ENCODE measurements around the gene SND1.
"Not testable (repeated sequence)": the region's sequence is repeated elsewhere in the genome, so short reads cannot be mapped to it uniquely, and the experiment has no call there.

Gene SND1

DNA sequence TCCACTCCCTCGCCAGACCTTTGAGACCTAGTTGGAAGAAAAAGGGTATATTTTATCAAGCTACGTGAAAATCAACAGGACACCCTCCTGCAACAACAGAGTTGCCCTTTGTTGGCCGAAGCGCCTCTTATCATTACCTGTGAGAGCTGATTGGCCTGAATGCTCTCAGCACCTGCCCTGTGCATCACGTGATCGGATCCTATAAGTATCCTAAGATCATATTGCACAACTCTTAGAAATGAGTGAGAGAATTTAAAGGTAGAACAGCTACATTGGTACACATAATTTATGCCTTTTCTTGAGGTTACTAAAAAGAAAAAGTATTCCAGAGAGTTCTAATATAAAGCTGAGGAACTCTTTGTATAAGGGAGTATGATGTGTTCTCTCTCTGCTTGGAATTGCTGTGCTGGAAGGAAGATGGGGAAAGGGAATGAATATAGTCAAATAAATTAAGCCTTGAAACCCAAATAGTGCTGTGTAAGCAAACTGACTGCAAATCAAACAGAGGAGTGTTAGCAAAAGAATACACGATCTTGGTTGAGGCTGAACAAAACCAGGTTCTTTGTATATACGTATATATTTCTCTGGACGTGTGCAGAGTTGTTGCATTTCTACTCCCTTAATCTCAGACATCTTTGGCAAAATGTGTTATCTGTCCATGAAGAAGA, 309.9 kb downstream of the SND1 start:
- DNase-seq (ENCODE audit: low read depth), result no peak

DNA sequence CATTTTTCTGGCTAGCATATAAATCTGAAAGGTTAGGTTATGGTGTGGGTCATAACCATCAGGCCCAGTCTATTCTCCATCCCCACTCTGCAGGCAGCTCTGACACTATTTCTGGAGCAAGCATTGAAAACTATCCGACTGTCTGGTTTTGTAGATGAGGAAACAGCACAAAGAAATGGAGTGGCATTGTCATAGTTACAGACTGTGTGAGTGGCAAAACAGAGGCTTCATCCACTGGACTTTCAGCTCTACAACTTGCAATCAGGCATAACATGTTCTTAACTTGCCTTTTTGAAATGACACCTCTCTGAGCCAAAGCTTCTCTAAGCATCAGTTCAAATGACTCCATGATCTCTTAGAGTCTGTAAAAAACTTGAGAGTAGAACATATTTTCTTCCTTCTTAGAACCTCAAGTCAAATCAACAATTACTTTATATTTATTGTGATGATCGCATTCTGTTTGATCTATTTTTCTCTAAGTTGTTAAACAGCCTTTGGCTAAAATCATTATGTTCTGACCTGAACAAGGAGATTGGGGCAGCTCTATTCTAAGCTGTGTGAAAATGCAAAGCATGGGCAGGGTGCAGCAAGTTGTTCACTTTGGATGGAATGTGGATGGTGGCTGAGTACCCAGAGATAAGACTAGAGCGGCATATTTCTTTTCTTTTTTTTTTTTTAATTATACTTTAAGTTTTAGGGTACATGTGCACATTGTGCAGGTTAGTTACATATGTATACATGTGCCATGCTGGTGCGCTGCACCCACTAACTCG, 310.8 kb downstream of the SND1 start:
- DNase-seq (ENCODE audit: low read depth), result no peak

DNA sequence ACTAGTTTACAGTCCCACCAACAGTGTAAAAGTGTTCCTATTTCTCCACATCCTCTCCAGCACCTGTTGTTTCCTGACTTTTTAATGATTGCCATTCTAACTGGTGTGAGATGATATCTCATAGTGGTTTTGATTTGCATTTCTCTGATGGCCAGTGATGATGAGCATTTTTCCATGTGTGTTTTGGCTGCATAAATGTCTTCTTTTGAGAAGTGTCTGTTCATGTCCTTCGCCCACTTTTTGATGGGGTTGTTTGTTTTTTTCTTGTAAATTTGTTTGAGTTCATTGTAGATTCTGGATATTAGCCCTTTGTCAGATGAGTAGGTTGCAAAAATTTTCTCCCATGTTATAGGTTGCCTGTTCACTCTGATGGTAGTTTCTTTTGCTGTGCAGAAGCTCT, 311.9 kb downstream of the SND1 start:
- DNase-seq (ENCODE audit: low read depth), result not testable (repeated sequence)

DNA sequence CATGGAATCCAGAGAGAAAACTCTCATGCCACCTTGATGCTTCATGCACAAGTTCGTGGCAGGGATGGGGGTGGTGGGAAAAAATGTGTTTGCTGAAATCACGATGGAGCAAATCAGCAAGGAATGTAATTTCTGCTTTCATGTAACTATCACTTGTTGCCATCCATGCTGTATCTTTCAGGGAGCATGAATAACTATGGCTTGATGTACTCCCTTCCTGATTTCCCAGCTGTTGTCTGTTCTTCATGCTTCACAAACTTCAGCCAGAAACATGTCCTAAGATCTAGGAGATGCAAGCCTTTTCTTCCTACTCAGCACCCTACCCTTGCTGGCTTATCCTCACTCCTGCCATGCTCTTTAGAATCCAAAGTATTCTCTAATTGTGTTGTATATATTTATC, 315.3 kb downstream of the SND1 start:
- DNase-seq (ENCODE audit: low read depth), result no peak

DNA sequence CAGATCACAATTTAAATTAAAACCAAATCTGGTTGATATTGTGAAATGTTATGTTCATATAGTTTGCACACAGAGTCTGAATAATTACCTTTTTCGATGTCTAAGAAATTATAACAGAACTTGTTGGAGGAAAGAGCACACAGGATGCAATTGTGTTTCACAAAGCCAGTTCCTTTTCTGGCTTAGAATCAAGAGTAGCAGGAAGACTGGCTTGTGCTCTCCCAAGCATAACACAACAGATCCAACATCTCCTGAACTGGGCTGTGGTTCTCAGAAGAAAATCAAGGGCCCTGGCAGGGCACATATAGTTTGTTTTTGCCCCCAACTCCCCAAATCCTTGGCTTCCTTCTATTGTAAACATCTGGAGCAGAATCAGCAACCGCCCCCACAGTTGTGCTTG, 316.6 kb downstream of the SND1 start:
- no peak for DNase-seq (ENCODE audit: low read depth)

DNA sequence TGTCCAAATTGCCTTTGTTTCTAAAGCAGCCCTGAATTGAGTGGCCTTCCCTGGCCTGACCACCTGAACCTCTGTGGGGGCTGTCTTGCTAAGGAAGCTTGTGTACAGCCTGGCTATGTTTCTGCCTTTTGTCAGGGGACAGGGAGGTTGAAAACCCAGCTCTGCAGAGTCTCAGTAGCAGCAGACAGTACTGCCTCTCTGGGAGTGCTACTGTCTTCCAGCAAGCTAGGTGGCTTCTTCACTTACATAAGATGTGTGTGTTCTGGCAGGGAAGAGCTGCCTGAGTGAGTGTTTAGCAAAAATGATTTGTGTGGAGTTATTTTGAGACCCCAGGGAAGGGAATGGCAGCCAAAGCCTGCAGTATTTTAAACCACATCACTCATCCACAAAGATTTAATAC, 321.8 kb downstream of the SND1 start:
- no peak for DNase-seq (ENCODE audit: low read depth)

DNA sequence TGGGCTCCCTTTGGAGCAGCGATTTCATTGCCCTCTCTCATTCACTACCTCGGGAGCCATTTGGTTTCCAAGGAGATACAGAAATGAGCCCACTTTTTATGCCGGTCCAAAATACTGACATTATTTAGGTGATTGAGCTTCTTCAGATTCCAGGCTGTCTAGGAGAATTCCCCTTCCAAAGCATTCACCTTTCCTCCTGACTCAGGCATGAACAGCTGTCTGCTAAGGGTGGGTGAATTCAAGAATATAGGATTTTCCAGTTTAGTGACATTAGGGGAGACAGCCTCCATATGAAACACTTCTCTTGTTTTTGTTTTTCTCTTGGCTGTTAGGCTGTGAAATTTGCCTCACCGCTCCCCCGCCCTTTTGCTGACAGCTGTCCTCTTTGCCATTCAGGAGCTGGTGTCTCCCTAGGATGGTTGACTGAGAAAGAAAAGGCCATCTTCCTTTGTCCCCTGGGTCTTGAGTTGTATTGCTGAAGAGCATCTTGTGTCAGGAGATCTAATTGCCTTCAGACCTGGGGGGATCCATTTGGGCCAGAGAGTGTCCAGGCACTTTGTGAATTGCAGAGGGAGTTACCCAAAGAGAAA, 322.5 kb downstream of the SND1 start:
- no peak for DNase-seq (ENCODE audit: low read depth)

DNA sequence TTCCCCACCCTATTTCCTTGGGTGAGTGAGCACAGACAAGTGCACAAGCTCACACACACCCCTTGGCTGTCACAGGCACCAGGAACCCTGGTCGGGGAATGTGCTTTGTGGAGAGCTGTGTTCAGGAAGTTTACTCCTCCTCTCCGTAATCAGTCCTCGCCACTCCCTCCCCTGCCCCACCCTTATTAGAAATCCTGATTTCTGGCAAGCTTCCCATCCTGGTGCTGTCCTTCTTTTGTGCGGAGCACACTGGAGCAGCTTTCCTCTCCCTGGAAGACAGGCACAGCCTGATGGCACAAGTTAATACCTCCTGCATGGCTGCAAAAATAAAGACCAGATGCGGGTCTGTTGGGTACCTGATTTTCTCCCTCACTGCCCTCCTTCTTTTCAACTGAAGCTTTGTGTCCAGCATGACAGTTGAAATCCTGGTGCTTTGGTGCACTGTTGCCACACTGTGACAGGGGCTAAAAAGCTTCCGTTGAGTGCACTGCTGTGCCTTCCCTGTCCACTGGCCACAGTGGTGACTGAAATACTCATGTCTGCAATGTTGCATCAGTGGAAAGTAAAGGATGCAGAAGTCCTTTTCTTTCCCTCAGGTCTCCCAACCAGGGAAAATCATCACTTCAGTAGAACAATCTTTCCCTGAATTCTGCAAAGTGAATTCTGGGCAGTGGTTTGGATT, 324.2 kb downstream of the SND1 start:
- DNase-seq (ENCODE audit: low read depth), result no peak

DNA sequence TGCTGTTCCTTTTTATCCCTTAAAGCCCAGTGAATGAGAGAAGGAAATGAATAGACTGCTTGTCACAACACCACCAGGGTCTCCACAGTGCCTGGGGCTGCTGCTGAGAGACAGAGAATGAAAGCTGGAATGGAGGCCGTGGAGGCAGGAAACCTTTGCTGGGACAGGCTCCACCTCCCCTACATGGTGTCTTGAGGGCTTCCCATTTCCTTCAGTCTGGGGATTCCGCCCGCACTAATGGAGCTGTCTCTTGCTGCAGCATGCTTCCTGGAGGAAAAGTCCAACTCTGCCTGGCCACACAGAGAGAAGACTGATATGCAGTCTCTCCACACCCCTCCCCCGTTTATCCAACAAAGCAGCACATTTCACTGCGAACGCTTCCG, 324.7 kb downstream of the SND1 start:
- DNase-seq (ENCODE audit: low read depth), result no peak

DNA sequence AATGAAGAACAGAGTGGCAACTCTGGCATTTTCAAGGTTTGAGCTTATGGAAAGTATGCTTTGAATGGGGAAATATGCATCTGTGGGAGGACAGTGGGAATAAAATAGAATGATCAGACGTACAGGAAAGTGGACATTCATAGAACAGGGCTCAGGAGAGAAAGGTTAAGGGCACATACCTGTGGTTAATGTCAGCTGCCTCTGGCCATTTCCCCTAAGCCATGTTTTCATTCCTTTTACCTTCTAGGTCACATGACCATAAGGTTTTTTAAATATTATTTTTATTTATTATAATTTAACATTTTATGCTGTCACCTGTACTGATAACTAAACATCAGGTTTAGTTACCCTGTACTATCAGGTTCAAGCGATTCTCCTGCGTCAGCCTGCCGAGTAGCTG, 326.4 kb downstream of the SND1 start:
- no peak for DNase-seq (ENCODE audit: low read depth)

DNA sequence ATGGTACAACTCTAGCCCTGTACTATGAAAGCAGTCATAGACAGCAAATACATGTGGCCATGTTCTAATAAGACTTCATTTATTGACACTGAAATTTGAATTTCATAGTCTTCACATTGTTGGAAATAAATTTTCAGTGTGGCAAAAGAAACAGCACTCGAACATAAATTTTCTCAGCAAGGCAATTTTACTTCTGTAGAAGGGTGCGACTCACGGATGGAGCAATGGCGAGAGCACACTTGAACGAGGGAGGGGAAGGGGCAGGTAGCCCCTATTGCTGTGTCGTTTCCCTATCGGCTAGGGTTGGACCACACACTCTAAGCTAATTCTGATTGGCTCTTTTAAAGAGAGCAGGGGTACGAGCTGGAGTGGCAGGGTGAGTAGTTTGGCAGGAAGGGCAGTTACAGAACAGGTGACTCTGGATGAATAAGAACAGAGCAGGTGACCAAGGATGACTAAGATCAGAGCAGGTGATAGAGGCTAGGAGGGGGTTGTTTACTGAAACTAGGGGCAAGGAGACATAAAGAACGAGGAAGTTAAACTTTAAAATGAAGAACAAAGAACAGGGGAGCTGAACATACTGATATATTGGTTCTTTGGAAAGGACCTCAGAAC, 327.2 kb downstream of the SND1 start:
- no peak for DNase-seq (ENCODE audit: low read depth)

DNA sequence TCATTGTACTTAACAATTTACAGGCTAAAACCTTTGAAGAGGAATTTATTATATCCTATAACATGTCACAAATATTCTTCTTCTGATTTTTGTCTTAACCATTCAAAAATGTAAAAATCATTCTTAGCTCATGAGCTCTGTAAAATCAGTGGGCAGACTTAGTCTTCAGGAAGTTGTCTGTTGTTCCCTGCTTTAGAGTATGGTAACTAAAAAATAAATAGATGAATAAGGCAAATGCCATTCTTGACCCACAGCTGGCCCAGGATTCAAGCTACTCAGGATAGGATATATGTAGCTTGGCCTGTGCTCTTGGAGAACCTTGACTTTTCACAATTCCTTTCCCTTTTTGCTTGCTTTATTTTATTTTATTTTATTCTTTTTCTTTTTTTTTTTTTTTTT, 327.7 kb downstream of the SND1 start:
- no peak for DNase-seq (ENCODE audit: low read depth)

DNA sequence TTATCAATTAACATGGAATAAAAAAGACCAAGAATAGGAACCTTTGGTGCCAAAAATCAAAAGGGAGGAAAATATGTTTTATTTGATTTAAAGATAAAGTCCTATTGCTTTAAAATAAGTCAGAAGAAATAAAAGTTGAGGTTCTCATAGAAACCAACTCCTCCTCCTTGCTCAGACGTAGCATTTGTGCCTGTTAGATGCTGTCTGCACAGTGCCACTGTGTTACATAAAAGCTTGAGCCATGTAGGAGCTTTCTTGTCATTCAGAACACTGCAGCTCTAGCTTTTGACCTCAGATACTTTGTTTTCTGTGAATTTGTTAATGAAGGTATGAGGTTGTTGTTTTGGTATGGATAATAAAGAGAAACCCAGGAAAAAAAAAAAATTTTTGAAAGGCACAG, 328.9 kb downstream of the SND1 start:
- DNase-seq (ENCODE audit: low read depth), result no peak

DNA sequence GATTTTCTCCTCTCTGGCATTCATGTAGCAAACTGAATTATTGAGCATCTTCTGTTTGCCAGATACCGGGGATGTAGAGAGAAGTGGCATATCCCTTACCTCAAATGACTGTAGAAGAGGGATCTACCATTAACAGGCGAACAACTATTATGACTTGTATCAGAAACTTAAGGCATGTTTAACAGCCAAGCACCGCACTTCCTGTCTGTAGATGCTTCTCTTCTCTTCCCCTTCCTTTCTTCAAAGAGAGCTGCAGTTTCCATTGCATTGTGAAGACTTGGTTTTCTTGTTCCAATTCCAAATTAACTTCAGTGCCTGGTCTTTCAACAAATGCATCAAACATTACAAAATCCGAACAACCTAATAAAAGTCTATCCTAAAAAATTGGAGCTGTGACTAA, 330.0 kb downstream of the SND1 start:
- DNase-seq (ENCODE audit: low read depth), result no peak

DNA sequence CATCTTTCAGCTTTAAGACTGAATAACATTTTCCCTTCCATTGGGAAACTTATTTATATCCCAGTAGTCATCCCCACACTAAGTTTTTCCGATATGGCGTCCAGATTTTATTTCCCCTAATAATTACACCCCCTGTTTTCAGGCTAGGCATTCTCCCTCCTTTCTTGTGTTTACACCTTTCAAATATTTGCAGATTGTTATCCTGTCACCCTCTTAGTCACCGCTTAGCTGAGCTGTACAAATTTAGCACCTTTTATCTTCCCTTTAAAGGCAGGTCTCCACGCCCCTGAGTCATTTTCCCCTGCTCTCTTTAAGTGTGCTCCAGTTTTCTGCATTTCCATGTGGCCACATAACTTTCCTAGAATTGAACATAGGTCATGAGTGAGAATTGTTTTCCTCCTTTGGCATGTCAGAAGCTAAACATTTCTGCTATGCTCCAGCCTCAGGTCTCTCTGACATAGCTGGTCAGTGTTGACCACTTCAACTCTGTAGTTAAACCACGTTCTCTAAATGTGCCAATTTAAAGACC, 331.9 kb downstream of the SND1 start:
- DNase-seq (ENCODE audit: low read depth), result no peak

DNA sequence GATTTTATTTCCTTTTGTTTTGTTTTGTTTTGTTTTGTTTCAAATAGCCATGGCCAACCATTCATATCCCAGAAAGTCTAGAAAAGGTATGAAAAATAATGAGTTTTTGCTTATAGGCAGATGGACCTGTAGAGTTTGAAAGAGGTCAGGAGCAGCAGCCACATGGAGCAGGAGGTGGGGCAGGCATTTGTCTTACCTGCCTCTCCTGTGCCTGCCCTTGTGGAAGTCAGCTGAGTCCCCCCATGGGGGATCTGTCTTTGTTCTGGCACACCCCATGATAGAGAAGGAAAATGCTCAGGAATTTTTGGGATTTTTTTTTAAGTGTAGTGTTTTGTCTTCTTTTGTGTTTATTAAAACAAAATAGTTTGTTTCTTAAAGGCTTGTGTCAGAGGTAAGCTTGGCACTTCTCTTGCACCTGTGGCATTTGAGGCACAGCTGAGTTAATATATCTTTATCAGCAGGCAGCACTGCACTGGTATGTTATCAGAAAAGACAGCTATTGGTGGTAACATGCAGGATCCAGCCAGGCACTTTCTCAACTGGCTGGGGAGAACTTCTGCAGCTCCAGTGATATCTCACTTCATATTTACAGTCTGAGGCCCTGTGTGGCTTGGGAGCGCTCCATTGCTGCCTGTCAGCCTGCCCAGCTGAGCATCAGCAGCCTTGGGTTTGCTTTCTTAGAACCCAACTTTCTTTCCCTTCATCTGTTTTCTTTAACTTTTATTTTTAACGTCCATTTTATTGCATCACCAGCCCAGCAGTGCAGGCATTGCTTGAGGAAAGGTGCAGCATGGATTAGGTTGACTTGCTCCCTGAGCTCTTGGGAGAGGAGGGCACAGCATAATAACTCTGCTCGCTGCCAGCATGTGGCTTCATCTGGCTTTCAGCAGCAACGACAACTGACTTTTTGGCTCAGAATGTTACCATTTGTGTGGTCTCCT, 334.9 kb downstream of the SND1 start:
- no peak for DNase-seq (ENCODE audit: low read depth)

DNA sequence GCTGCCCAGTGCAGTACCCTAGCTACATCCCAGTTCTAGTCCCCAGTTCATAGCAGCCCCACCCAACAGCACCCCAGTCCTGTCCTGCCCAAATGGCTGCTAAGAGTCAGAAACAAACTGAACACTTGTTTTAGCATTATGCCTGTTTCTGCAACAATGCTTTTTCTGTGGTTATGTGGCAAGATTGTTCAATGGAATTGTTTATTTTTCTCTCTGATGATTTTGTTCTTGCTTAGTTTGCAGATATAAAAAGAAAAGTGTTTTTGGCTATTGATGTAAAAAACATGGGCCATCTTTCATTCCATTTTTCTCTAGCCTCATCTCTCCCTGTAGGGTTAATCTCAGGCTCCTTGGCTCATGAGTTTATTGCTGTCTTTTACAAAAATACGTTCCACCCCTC, 336.8 kb downstream of the SND1 start:
- DNase-seq (ENCODE audit: low read depth), result no peak

DNA sequence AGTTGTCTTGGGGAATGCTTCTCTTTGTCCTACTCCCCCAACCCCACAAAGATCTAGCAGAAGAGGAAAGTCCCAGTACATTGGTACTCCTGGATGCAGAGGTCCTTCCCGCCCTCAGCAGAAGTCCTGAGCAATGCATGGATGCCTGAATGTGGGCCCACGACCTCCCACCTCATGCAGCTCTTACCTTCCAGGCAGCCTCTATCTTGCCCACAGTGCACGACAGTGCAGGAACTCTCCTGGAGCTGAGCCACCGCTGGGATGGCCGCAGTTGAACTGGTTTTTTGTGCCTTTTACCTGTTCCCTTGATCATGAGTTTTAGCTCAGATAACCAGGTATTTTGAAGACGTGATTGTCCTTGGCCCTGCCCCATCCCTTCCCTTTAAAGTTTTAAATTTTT, 341.3 kb downstream of the SND1 start:
- DNase-seq (ENCODE audit: low read depth), result no peak

DNA sequence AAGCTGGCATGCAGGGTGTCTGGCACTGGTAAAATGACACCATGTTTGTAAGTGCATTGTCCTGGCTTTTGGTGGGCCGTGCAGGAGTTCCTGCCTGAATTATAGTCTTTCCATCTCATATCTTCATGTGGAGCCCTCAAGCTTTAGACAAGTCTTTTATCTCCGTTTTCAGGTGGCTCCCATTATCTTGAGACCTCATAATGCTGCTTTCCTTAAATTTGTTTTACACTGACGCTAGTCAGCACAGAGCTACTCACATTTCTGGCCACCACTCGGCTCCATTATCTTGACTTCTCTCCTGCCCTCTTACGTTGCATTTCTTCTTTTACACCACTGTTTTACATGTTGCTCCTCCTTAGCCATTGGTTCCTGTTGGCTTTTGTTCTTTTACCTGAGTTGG, 342.0 kb downstream of the SND1 start:
- no peak for DNase-seq (ENCODE audit: low read depth)

DNA sequence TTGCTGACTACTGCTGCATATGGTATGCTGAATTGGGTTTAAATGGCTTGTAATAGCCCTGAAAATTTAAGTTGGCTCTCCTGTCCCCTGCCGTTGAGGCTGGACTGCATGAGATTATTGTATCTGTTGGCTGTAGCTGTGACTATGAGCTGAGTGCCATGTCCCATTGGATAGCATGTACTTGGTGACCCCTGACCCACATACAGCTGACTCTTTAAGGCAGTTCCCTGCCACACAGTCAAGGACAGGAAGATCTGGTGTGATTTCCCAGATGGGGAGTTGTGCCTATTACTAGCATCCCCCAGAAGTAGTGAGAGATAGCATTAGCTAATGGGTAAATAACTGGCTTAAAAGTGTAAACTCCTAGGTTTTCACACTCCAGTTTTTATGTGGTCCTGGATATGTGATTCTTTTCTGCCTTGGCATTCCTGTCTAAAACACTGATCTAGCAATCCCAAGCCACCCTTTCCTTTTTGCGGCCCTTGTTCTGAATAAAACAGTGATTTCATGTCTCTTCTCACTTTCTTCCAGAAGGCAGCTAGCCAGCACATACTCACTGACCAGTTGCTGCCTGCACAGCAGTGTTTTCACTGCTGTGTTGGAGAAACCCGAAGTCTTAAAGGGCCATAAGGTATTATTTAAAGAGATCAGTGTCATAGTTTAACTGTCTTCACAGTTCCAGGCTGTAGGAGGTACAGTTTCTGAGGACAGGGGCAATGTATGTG, 343.3 kb downstream of the SND1 start:
- DNase-seq (ENCODE audit: low read depth), result no peak

DNA sequence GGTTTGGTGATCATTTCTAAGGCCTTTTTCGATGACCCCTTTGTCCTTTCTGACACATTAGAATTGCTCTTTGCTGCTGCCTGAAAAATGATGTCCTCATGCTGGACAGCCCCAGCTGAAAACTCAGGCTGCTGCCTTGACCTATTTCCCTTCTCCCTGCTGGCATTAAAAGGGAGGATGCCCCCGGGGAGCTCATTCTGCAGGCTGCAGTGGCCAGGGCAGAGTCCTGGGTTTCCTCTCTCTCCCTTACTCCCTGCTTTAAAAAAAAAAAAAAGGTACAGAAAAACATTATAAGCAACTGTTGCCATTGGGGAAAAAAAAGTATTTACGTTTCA, 343.9 kb downstream of the SND1 start:
- DNase-seq (ENCODE audit: low read depth), result no peak
